H1 (cell line): ENCODE results near the gene TTLL9. TPM values are rescaled to one million over a fixed set of nuclear protein-coding genes. Genes with fewer than 3 reads are reported as not detected.

ENCODE experiments used
- CTCF ChIA-PET: fragments of 300-600 bp; sonication (Branson Sonifier 250); formaldehyde crosslinking; loops from one replicate; lab custom pipeline; 2021; ENCODE audit not compliant: partially characterized antibody; lab: Charles Lee
- POLR2A ChIA-PET: fragments of 300-600 bp; sonication (Branson Sonifier 250); formaldehyde crosslinking; loops from one replicate; lab custom pipeline; 2021; ENCODE audit warnings: inconsistent platforms; ENCODE audit not compliant: partially characterized antibody; lab: Charles Lee
- DNase-seq, 2 experiments: peaks; one replicate each; pipeline versions ENCODE4 v3.0.0 to v3.0.0-alpha.2; 2010 to 2022; ENCODE audit warnings: low spot score in 2 of 2, low read depth in 1 of 2, mixed read lengths in 1 of 2
- FAIRE-seq: peaks from 2 replicates; lab custom pipeline; 2011; peaks lifted over from hg19 to GRCh38; lab: Jason Lieb, UNC
- H2AFZ ChIP-seq: 2 replicates; pipeline ENCODE4 v1.8.1; 2012; ENCODE audit warnings: low read length, inconsistent platforms
- H2AK5ac ChIP-seq: 2 replicates; pipeline ENCODE4 v1.6.1; 2013; ENCODE audit warnings: low read depth, low read length
- H2BK120ac ChIP-seq: replicated peaks from 2 replicates; pipeline ENCODE3; 2013; ENCODE audit warnings: low read depth, low read length, inconsistent platforms
- H2BK12ac ChIP-seq: 2 replicates; pipeline ENCODE4 v1.6.1; 2013; ENCODE audit warnings: low read depth, low read length
- H2BK15ac ChIP-seq: 2 replicates; pipeline ENCODE4 v1.6.1; 2013; ENCODE audit warnings: low read length
- H2BK20ac ChIP-seq: 2 replicates; pipeline ENCODE4 v1.6.1; 2013; ENCODE audit warnings: low read length
- H2BK5ac ChIP-seq: 2 replicates; pipeline ENCODE4 v1.6.1; 2013; ENCODE audit warnings: low read depth, low read length
- H3K14ac ChIP-seq: 2 replicates; pipeline ENCODE4 v1.6.1; 2013; ENCODE audit warnings: inconsistent platforms; ENCODE audit not compliant: insufficient read length
- H3K18ac ChIP-seq: 2 replicates; pipeline ENCODE4 v1.6.1; 2013; ENCODE audit warnings: low read length; ENCODE audit errors: extremely low read depth
- H3K23ac ChIP-seq: 2 replicates; pipeline ENCODE4 v1.6.1; 2013; ENCODE audit warnings: inconsistent platforms; ENCODE audit not compliant: insufficient read length
- H3K23me2 ChIP-seq: 2 replicates; pipeline ENCODE4 v1.6.1; 2013; ENCODE audit warnings: low read depth, low read length
- H3K27ac ChIP-seq: 2 replicates; pipeline ENCODE4 v1.6.1; 2011; ENCODE audit warnings: low read depth, low read length, inconsistent platforms
- H3K27me3 ChIP-seq, 4 experiments: replicated peaks in 1 of 4; 1 replicate in 1 of 4; 2 replicates in 3 of 4; pipeline versions ENCODE4 v1.6.1 to v1.8.1; 2011 to 2013; ENCODE audit warnings: low read length in 3 of 4, mild to moderate bottlenecking in 3 of 4, inconsistent platforms in 2 of 4, mixed read lengths in 2 of 4, moderate library complexity in 1 of 4; ENCODE audit not compliant: control insufficient read depth in 3 of 4, insufficient read depth in 3 of 4; ENCODE audit errors: extremely low read depth in 1 of 4
- H3K36me3 ChIP-seq, 4 experiments: 2 replicates each; pipeline versions ENCODE4 v1.6.1 to v1.8.1; 2011 to 2013; ENCODE audit warnings: mild to moderate bottlenecking in 4 of 4, low read length in 3 of 4, moderate library complexity in 2 of 4, control low read depth in 1 of 4, inconsistent platforms in 1 of 4; ENCODE audit not compliant: insufficient read depth in 4 of 4, control insufficient read depth in 2 of 4
- H3K4ac ChIP-seq: replicated peaks from 2 replicates; pipeline ENCODE3; 2013; ENCODE audit warnings: low read length, low read depth, mixed read lengths, inconsistent platforms; ENCODE audit not compliant: insufficient read length
- H3K4me1 ChIP-seq, 4 experiments: replicated peaks in 1 of 4; 1 replicate in 1 of 4; 2 replicates in 3 of 4; pipeline versions ENCODE4 v1.6.1 to v1.8.1; 2011 to 2013; ENCODE audit warnings: low read length in 3 of 4, inconsistent platforms in 2 of 4, mixed read lengths in 1 of 4; ENCODE audit not compliant: insufficient read depth in 4 of 4, control insufficient read depth in 3 of 4
- H3K4me2 ChIP-seq, 2 experiments: 2 replicates each; pipeline versions ENCODE4 v1.6.1 to v1.8.1; 2011 to 2013; ENCODE audit warnings: low read depth in 2 of 2, low read length in 2 of 2, control low read depth in 1 of 2, inconsistent platforms in 1 of 2, mild to moderate bottlenecking in 1 of 2; ENCODE audit not compliant: insufficient read depth in 1 of 2
- H3K4me3 ChIP-seq, 4 experiments: fragments of 200-600, 300-600 bp in 1 of 4; sonication (generic), shearing (Covaris generic), sonication (Bioruptor Twin) in 1 of 4; 2 replicates each; pipeline versions ENCODE4 v1.5.1 to v1.8.1; 2011 to 2016; ENCODE audit warnings: low read length in 4 of 4, low read depth in 3 of 4, control low read depth in 2 of 4, inconsistent platforms in 2 of 4, mild to moderate bottlenecking in 2 of 4, mixed read lengths in 1 of 4, moderate library complexity in 1 of 4; ENCODE audit not compliant: insufficient read depth in 2 of 4; ENCODE audit errors: extremely low read depth in 1 of 4
- H3K56ac ChIP-seq: replicated peaks from 2 replicates; pipeline ENCODE3; 2013; ENCODE audit warnings: low read depth, mild to moderate bottlenecking, mixed read lengths, low read length, inconsistent platforms; ENCODE audit not compliant: insufficient read length
- H3K79me1 ChIP-seq: 2 replicates; pipeline ENCODE4 v1.6.1; 2013; ENCODE audit warnings: low read depth, low read length, control low read depth
- H3K79me2 ChIP-seq, 2 experiments: 2 replicates each; pipeline versions ENCODE4 v1.6.1 to v1.8.1; 2012 to 2013; ENCODE audit warnings: low read length in 2 of 2, mild to moderate bottlenecking in 2 of 2, inconsistent platforms in 1 of 2; ENCODE audit not compliant: insufficient read depth in 2 of 2, control insufficient read depth in 1 of 2
- H3K9ac ChIP-seq, 4 experiments: replicated peaks in 1 of 4; 1 replicate in 1 of 4; 2 replicates in 3 of 4; pipeline versions ENCODE4 v1.6.1 to v1.8.1; 2011 to 2013; ENCODE audit warnings: low read depth in 3 of 4, low read length in 3 of 4, control low read depth in 2 of 4, mild to moderate bottlenecking in 2 of 4, moderate library complexity in 2 of 4, inconsistent platforms in 1 of 4; ENCODE audit errors: extremely low read depth in 1 of 4
- H3K9me3 ChIP-seq, 2 experiments: 2 replicates each; pipeline versions ENCODE4 v1.6.1 to v1.8.1; 2012 to 2013; ENCODE audit warnings: mild to moderate bottlenecking in 2 of 2, moderate library complexity in 2 of 2, control low read depth in 1 of 2, inconsistent platforms in 1 of 2, low read depth in 1 of 2, low read length in 1 of 2, mixed read lengths in 1 of 2; ENCODE audit not compliant: insufficient read depth in 2 of 2
- H4K20me1 ChIP-seq, 2 experiments: replicated peaks in 1 of 2; 2 replicates each; pipeline versions ENCODE3 to v1.8.1; 2011 to 2013; ENCODE audit warnings: inconsistent platforms in 2 of 2, low read length in 2 of 2, mild to moderate bottlenecking in 1 of 2; ENCODE audit not compliant: insufficient read depth in 2 of 2, control insufficient read depth in 1 of 2
- H4K5ac ChIP-seq: 2 replicates; pipeline ENCODE4 v1.6.1; 2013; ENCODE audit warnings: low read length, low read depth, mixed read lengths, inconsistent platforms; ENCODE audit not compliant: insufficient read length
- H4K8ac ChIP-seq: 2 replicates; pipeline ENCODE4 v1.8.0; 2013; ENCODE audit warnings: mild to moderate bottlenecking, moderate library complexity, low read length, inconsistent platforms; ENCODE audit not compliant: insufficient read depth; ENCODE audit errors: extremely low read depth
- H4K91ac ChIP-seq: replicated peaks from 2 replicates; pipeline ENCODE3; 2013; ENCODE audit warnings: low read length, mixed read lengths, inconsistent platforms; ENCODE audit not compliant: insufficient read length
- EZH2 ChIP-seq: fragments of 200-600 bp; sonication (generic); IDR thresholded peaks from 2 replicates; pipeline ENCODE4 v1.7.1; 2012; ENCODE audit warnings: low read depth, mild to moderate bottlenecking, moderate library complexity, low read length, inconsistent platforms; ENCODE audit not compliant: severe bottlenecking
- GTF2F1 ChIP-seq: IDR thresholded peaks from 2 replicates; pipeline ENCODE4 v1.6.1; 2012; ENCODE audit warnings: low read depth, low read length, improper control_type of control experiment, borderline replicate concordance
- HDAC2 ChIP-seq, 2 experiments: fragments of 300-600 bp in 1 of 2; sonication (generic) in 1 of 2; IDR thresholded peaks; 2 replicates each; pipeline ENCODE4 v1.6.1; 2011 to 2012; ENCODE audit warnings: low read depth in 2 of 2, low read length in 2 of 2, mild to moderate bottlenecking in 2 of 2, moderate library complexity in 2 of 2, borderline replicate concordance in 1 of 2, inconsistent platforms in 1 of 2
- JUND ChIP-seq: IDR thresholded peaks from 2 replicates; pipeline ENCODE4 v1.6.1; 2011; ENCODE audit warnings: mild to moderate bottlenecking, improper control_type of control experiment, low read length
- SP2 ChIP-seq: IDR thresholded peaks from 2 replicates; pipeline ENCODE4 v1.6.1; 2012; ENCODE audit warnings: mild to moderate bottlenecking, low read length, inconsistent platforms
- SRF ChIP-seq: IDR thresholded peaks from 2 replicates; pipeline ENCODE4 v1.6.1; 2011; ENCODE audit warnings: mild to moderate bottlenecking, low read depth, low read length, moderate library complexity
- TAF7 ChIP-seq: optimal IDR thresholded peaks from 2 replicates; pipeline ENCODE3; 2011; ENCODE audit warnings: low read depth, mild to moderate bottlenecking, inconsistent platforms, low read length, moderate library complexity, borderline replicate concordance
- TBP ChIP-seq: IDR thresholded peaks from 2 replicates; pipeline ENCODE4 v1.6.1; 2011; ENCODE audit warnings: low read depth, low read length, improper control_type of control experiment
- WGBS, 2 experiments: shearing (Covaris generic) in 1 of 2; methylation state at CpG; one replicate each; pipeline versions ENCODE4 v1.1.6 to v1.1.7; 2013 to 2015; ENCODE audit warnings: low lambda C conversion rate in 2 of 2, mixed read lengths in 2 of 2, inconsistent platforms in 1 of 2, low coverage in 1 of 2, missing lambda C conversion rate in 1 of 2; ENCODE audit not compliant: insufficient replicate concordance in 2 of 2, insufficient coverage in 1 of 2, insufficient read length in 1 of 2; ENCODE audit errors: extremely low coverage in 1 of 2, missing lambda C conversion rate in 1 of 2; 5-methylcytosine and 5-hydroxymethylcytosine counted together
- polyA plus RNA-seq, 7 experiments: library from polyadenylated mRNA; depleted of rRNA in 3 of 7; stranded (reverse) in 5 of 7; unstranded in 2 of 7; fragments of >200 nt in 5 of 7; fragments of 200-250 nt in 2 of 7; gene quantifications; 1 replicate in 5 of 7; 2 replicates in 1 of 7; 4 replicates in 1 of 7; pipeline versions ENCODE4 v1.2.1 to v1.2.3, GENCODE V29; 2011 to 2013; ENCODE audit warnings: missing spikeins in 2 of 7, mixed read lengths in 2 of 7
- total RNA-seq: library from RNA; stranded (reverse); fragmentation: NEBNext Ultra II Directional; extraction: Animal tissue kit (Norgen Biotek cat#: 25700); gene quantifications from 2 replicates; pipeline ENCODE4 v1.2.1, GENCODE V29; 2021
- TF ChIP-seq, protein P1 (sequence below), 3 experiments: IDR thresholded peaks; 1 replicate in 2 of 3; 2 replicates in 1 of 3; pipeline versions ENCODE4 v1.5.1 to v1.6.1; 2011; ENCODE audit warnings: low read length in 3 of 3, mild to moderate bottlenecking in 3 of 3, inconsistent platforms in 2 of 3, low read depth in 1 of 3, moderate library complexity in 1 of 3; ENCODE audit not compliant: insufficient read depth in 1 of 3; ENCODE audit errors: control extremely low read depth in 1 of 3

The TTLL9 gene
- total and polyA plus RNA-seq, 2 of the 8 experiments (the other 6 are each of a cell fraction or from before 2014, with no cell fraction given): 0.06 TPM; not detected in 1

DNA sequence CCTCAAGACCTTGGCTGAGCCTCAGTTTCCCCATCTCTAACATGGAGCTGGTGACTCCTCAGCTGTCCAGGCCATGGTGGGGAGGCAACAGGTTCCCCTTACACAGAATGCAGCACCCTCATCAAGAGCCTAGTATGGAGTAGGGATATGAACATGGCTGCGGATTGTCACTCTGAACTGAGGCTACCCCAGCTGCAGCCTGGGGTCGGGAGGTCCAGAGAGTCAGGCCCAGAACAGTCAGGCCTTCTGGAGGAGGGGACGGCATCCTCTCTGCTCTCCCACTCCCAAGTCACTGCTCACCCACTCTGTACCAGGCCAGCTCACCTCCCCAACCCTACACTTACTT, 23.7 kb upstream of the TTLL9 start:
- Histone ChIP-seq H2BK12ac (no peak overlapping the region; the same call in 1 of the 2 replicates), H3K23me2 (peaks cover 4% of the 10 kb centered on the region), H3K4me2 (no peak overlapping the region), H3K56ac (no peak overlapping the region), H3K14ac (no peak overlapping the region), H4K91ac (no peak overlapping the region), H3K9me3 (no peaks in the 10 kb centered on the region), H3K79me2 (no peaks in the 10 kb centered on the region), H4K20me1 (no peaks in the 10 kb centered on the region), H3K18ac (no peak overlapping the region), H3K27me3 (peaks cover 5 to 35% (median 25%) of the 10 kb centered on the region in 4 experiments), H2BK120ac (no peak overlapping the region), H2AFZ (no peak overlapping the region), H4K8ac (no peak overlapping the region), H3K23ac (no peak overlapping the region), H2BK20ac (no peak overlapping the region), H2BK5ac (no peak overlapping the region), H4K5ac (no peak overlapping the region), H3K27ac (no peak overlapping the region), H3K4me1 (peaks cover 4 to 28% (median 24%) of the 10 kb centered on the region in 4 experiments; a peak in 6 of 7 replicates), H3K4me3 (no peak overlapping the region), H2AK5ac (no peak overlapping the region), H3K79me1 (no peaks in the 10 kb centered on the region), H2BK15ac (no peak overlapping the region), H3K9ac (no peak overlapping the region), H3K4ac (no peak overlapping the region), H3K36me3 (no peaks in the 10 kb centered on the region)
- FAIRE-seq (no peak), DNase-seq (no peak)
- ChIA-PET POLR2A (interaction anchor here (1.1 kb wide), 1 partner anchor 23 kb away, joined by 3 read pairs; no protein-coding TSS in a partner anchor), CTCF (interaction anchor here (0.6 to 8.3 kb wide), 51 partner anchors 8 to 819 kb away, joined by 3 to 111 read pairs (median 4); partner anchors contain the start of genes HCK, MYLK2 and PDRG1)
- TF ChIP-seq SP2: no peak
- no peak for TF ChIP-seq TAF7
- TF ChIP-seq, protein P1, sequence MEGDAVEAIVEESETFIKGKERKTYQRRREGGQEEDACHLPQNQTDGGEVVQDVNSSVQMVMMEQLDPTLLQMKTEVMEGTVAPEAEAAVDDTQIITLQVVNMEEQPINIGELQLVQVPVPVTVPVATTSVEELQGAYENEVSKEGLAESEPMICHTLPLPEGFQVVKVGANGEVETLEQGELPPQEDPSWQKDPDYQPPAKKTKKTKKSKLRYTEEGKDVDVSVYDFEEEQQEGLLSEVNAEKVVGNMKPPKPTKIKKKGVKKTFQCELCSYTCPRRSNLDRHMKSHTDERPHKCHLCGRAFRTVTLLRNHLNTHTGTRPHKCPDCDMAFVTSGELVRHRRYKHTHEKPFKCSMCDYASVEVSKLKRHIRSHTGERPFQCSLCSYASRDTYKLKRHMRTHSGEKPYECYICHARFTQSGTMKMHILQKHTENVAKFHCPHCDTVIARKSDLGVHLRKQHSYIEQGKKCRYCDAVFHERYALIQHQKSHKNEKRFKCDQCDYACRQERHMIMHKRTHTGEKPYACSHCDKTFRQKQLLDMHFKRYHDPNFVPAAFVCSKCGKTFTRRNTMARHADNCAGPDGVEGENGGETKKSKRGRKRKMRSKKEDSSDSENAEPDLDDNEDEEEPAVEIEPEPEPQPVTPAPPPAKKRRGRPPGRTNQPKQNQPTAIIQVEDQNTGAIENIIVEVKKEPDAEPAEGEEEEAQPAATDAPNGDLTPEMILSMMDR (IDR thresholded peaks at IDR 0.05; ENCODE audit: control extremely low read depth in 1 of 3, insufficient read depth in 1 of 3, low read depth in 1 of 3, low read length in 3 of 3): no peak
- no peak for TF ChIP-seq EZH2
- TF ChIP-seq HDAC2 (IDR thresholded peaks at IDR 0.05; ENCODE audit: borderline replicate concordance in 1 of 2, low read depth in 2 of 2, low read length in 2 of 2): no peak
- TF ChIP-seq JUND: no peak
- TF ChIP-seq SRF: no peak
- no peak for TF ChIP-seq GTF2F1
- TF ChIP-seq TBP: no peak
- 80% methylated on average over 3 of the region's 3 CpGs; no CpG with 5 or more reads in 1 of the 2 experiments for WGBS, 2 experiments
